Left colon (tissue), 2 donors: Measurements from ENCODE around the gene TNFRSF8. TPM values are rescaled to one million over a fixed set of nuclear protein-coding genes. Genes with fewer than 3 reads are reported as not detected.

ENCODE experiments used
- ATAC-seq: fragments of 200-7000 bp; cut with Tn5 transposase; one replicate; pipeline ENCODE4 v1.9.1; 2020; ENCODE audit warnings: mild to moderate bottlenecking, moderate library complexity
- DNase-seq, 2 donors: peaks; one replicate each; pipeline ENCODE4 v3.0.0-alpha.2; 2020
- intact Hi-C, 2 donors: fragments of 100-400 bp; cut with DNase I in 1 of 2; cut with micrococcal nuclease in 1 of 2; formaldehyde crosslinking; loops; one replicate each; pipeline versions ENCODE4 v1.11.2 to v1.14.0; 2022; cut with DNase I, micrococcal nuclease
- total RNA-seq, 2 donors: library from RNA; stranded (reverse); fragmentation: NEBNext Ultra II Directional; extraction: Animal tissue kit (Norgen Biotek cat#: 25700); gene quantifications; one replicate each; pipeline ENCODE4 v1.2.1, GENCODE V29; 2021
- donor health status: DM: no; HTN: no; CAD: no.
- donor health status: DM: yes; HTN: yes; CAD: no.

TNFRSF8 gene
- total RNA-seq, 2 donors from 2014 or later, result 0.15 to 0.25 TPM

DNA sequence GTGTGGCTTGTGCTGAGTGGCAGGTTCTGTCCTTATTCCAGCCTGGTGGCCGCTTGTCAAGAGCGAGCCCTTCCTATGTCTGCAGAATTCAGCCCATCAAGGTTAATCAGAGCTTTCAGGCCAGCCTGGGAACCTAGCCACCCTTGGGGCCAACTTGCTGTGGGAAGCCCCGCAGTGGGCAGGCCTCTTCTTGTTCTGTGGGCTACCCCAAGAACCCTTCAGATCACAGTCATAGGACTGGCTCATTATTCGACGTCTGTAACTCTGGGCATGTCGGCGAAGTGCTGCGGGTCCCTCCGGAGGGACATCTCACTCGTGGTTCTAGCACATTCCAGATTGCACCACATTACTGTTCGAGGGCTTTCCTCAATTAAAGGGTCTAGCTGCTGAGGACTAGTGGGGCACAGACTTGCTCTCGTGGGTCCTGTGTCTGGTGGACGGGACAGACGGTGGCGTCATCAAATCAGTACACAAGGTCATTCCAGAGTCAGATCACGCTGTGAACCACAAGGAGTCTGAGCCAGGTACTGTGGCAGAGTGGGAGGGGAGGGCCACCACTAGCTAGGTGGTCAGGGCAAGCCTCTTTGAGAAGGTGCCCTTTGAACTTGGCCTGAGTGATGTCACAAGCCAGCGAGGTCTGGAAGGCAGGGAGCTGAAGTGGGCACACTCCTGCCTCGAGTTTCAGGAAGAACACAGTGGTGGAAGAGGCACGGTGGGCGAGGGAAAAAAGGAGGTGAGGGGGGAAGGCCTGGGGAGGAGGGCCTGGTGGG is 83.4 kb downstream of the TNFRSF8 start:
- ATAC-seq, result no peak
- intact Hi-C loops, result no loop called here
- no peak for DNase-seq

DNA sequence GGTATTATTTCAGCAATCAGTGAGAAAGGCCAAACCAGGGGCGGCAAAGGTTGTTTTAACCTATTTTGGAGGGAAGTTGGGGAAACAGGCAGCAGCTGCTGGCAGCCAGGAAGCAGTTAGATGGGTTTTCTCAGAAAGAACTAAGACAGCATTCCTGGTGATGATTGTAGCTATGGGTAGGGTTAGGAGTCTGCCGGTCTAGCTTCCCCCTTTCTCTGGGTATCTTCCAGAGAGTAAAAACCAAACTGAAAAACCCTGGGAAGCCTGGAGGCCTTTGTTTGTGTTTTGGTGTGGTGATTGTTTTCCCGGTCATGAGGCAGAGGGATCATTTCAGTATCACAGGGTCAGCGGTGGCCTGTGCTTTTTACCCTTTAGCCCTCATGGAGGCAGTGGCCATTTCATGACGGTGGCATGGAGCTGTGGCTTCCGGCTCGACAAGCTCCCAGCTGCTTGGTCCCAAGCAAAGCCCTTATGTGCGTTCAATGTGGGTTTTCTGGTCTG is 84.1 kb downstream of the TNFRSF8 start:
- DNase-seq, result no peak
- intact Hi-C loops, result no loop called here
- ATAC-seq, result no peak

GRCh38 chr1:12148160-12148957 is 85.3 kb downstream of the TNFRSF8 start:
- peak; percentile 84 for ATAC-seq
- DNase-seq, result peak; percentile 91 to 95
- intact Hi-C loops, result no loop called here

- intact Hi-C loops, result no loop called here
Measured at GRCh38 chr1:12148958-12149790, 86.1 kb downstream of the TNFRSF8 start.

GRCh38 chr1:12149791-12150175 is 86.7 kb downstream of the TNFRSF8 start:
- DNase-seq (no peak), ATAC-seq (no peak)
- intact Hi-C loops, result no loop called here

More at GRCh38 chr1:12148958-12149790, 86.1 kb downstream of the TNFRSF8 start:
- ATAC-seq, result no peak
- no peak for DNase-seq

DNA sequence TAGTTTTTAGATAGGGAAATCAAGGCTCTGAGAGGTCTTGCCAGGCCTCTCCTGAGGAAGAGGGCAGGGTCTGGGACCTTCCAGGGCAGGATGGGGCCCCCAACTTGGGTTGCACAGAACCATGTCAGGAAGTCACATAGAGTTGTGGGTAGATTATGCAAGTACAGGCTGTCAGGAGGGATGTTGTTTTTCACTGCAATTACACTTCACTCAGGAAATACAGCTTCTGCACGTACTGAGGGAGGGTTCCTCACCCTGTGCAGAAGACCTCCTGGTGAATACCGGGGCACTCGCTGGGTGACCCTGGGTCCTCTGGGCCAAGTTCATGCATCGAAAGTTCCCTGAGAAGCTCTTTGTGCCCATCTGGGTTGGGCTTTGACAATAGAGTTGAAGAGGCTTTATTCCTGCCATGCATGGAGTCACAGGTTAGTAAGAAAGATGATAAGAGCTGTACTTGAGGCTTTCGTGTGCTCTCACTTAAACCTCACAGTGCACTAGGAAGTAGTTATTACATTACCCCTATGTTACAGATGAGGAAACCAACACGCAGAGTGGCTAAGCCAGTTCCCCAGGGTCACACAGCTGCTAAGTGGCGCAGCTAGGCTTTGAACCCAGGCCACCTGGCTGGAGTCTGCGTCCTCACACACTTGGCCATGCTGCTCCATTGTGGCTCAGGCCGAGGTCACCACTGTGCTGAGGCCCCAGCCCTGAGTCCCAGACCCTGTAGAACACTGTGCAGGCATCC is 87.5 kb downstream of the TNFRSF8 start:
- intact Hi-C loops, result no loop called here
- DNase-seq (no peak), ATAC-seq (no peak)

DNA sequence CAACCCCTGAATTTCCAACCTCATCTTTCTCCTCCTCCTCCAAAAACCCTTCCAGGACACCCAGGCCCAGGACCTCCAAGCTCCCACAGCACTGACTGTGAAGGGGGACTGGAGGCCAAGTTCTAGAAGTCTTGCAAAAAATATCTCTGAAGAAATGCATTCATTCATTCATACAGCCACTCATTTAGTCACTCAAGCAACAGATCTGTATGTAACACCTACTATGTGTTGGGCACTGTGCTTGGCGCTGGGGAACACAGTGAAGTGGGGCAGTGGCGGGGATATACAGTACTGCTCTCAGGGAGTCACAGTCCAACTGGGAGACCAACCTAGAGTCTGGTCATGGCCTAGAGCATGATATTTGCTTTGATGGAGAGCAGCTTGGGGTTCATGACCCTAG is 88.4 kb downstream of the TNFRSF8 start:
- intact Hi-C loops, result no loop called here
- ATAC-seq, result no peak
- DNase-seq, result no peak

DNA sequence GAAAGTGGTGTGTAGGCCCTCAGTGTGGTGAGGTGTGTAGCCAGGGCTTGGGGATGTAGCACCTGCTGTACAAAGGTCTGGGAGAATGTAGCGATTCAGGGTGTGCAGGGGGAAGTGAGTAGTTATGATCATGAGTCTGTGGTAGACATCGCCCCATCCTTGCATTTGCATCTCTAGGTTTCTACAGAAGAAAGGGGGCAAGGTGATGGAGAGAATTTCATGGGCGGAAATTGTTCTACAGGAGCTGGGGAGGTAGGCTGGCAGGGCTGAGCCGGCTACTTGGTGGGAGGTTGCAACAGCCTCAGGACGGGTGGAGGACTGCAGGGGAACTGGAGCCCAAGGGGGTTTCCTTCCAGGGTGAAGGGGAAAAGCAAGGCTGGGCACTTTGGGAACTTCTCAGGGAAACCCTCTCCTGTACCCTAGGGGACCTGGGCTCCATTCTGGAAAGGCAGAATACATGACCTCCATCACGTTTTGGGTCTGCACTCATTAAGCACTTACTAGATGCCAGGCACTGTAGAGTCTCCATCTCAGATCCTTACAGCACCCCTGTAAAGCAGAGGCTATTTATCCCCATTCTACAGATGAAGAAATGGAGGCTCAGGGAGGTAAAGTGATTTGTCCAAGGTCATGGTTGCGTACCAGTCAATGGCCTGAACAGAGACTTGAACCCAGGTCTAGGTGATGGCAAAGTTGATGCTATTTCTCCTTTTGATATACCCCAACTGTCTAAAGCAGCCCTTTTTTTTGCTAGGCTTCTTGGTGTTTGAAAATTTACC is 89.2 kb downstream of the TNFRSF8 start:
- intact Hi-C loops, result no loop called here
- ATAC-seq, result no peak
- DNase-seq, result no peak

- intact Hi-C loops, result no loop called here
- peak; percentile 66 for ATAC-seq
- peak in 1 of 2 donors; percentile 67 for DNase-seq
Measured at GRCh38 chr1:12153181-12153785, 90.2 kb downstream of the TNFRSF8 start.

GRCh38 chr1:12155328-12155727 is 92.2 kb downstream of the TNFRSF8 start:
- ATAC-seq (no peak), DNase-seq (no peak)
- intact Hi-C loops, result no loop called here

- ATAC-seq, result no peak
- DNase-seq, result no peak
- intact Hi-C loops, result no loop called here
Measured at GRCh38 chr1:12157366-12158231, 94.5 kb downstream of the TNFRSF8 start.

DNA sequence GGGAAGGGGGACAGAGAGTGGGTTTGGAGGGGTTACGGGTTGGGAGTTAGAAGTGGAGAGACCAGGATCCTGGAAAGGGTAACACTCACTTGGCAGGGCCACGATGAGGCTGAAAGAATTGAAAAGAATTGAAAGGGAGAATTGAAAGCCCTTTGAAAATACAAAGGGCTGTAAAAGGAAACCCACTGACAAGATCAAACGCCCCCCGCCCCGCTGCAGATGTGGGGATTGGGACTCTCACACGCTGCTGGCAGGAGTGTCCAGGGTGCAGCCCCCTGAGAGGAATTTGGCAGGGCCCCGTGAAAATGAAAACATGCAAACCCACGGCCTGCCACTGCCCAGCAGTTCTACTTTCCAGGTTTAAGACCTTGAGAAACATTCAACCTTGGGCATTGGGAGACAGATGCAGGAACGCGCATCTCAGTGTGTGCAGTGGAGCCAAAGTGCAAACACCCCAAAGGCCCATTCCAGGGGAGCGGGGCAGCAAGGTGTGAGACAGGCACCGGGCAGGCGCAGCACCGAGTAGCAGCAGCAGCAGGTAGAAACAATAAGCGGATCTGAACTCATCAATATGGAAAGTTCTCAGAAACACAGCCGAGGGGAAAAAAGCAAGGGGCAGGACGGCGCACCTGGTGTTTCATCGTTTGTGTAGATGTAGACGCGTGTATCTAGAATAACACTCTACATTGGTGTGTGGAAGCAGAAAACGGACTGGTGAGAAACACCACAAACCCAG is 95.4 kb downstream of the TNFRSF8 start:
- intact Hi-C loops, result no loop called here
- ATAC-seq, result no peak
- DNase-seq, result no peak

DNA sequence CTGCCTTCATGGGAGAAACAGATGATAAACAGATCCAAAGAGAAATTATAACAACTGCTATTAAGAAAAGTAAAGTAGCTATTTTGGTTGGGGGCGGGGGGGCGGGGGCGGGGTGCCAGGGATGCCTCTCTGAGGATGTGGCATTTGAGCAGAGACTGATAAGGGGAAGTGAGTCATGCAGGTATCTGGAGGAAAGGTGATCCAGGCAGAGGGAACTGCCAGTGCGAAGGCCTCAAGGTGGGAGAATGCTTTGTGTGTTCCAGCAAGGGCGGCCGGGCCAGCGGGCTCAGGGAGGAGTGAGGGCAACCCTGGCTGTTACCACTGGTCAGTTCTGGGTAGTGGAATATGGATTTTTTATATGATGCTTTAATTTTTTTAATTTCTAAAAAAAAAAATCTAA is 96.7 kb downstream of the TNFRSF8 start:
- no peak for DNase-seq
- intact Hi-C loops, result no loop called here
- no peak for ATAC-seq

DNA sequence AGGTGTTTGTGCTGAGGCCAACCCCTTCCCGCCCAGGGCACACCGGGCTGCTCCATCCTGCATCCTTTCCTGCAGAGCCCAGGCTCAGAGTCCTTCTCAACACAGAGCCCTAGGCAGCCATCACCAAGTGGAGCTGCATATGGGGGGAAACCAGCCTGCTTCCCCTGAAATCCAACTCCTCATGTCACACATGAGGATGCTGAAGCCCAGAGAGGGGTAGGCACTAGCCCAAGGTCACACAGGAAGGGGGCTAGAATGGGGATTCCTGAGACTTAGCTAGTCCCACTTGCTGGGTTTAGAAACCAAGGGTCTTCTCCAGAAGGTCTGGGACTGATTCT is 98.2 kb downstream of the TNFRSF8 start:
- intact Hi-C loops, result no loop called here
- DNase-seq, result no peak
- ATAC-seq, result no peak

- DNase-seq (peak; percentile 84 to 92), ATAC-seq (peak; percentile 89)
- intact Hi-C loops, result no loop called here
Measured at GRCh38 chr1:12161662-12162458, 98.8 kb downstream of the TNFRSF8 start.
